COR-L47 (cell line): ENCODE data around the gene CASZ1.

Experiments
- DNase-seq: peaks from one replicate; lab custom pipeline; 2025; lab: John Stamatoyannopoulos, UW

CASZ1 gene

DNA sequence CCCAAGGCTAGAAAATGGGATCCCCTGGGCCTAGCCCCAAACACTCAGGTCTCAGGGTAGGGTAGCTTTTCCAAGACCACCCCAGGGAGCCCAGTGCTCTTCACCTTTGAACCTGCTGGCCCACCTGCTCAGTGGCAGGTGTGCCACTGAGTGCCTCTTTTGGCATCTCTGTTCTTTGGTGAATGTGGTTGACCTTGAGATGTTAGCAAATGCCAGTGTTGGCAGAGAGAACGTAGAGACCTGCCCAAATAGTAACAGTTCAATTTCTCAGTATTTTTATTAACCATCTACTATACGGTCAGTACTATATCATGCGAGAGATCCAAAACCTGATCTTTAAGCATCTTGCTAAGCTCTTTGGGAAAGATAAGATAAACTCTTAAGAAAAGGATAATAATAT lies 193.5 kb downstream of the CASZ1 start:
- no peak for DNase-seq

DNA sequence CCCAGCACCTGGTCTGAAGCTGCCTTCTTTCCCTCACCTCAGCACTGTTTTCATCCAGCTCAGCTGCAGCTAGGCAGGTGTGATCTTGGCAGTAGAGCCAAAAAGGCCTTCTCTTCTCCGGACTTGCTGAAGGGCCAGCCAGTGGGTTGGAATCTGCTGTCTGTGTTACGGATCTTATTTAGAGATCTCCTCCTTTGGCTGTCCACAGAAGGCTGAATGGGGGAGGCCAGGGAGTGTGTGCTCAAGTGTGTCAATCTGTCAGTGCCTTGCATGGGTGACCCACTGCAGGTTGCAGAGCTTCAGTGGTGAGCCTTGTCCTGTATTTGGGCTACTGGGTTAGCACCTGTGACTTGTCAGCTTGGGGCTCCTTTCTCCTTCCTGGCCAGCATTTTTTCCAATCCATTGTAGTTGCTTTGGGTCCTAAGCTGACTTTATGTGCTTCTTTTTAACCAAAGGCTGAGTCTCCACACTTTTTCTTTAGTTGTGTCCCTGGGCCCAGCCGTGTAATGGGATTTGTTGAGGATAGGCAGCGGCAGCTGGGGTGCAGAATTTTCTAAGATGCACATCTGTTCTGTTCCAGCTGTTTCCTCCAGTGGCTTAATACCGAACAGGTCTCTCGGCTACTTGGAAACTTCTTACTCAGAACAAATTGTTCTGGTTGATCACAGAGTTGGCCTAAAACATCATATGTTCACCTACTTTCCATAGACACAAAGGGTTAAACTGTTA lies 194.9 kb downstream of the CASZ1 start:
- no peak for DNase-seq

GRCh38 chr1:10599194-10599861 lies 197.1 kb downstream of the CASZ1 start:
- no peak for DNase-seq

DNA sequence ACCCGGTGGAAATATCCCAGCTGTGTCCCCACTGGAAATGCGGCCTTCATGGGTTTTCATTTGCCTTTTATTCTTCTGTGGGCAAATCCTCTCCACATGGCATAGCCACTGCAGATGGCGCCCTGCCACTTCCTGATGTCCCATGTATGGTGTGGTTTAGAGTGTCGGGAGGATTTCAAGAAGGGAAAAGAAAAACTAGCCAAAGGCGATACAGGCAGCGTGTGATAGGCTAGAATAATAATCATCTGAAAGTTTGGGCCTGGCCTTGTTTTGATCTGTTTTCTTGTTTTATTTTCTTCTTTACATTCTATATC lies 198.1 kb downstream of the CASZ1 start:
- DNase-seq, result peak; percentile 52

GRCh38 chr1:10597492-10598388 lies 198.7 kb downstream of the CASZ1 start:
- DNase-seq, result no peak

GRCh38 chr1:10596780-10597179 lies 199.7 kb downstream of the CASZ1 start:
- no peak for DNase-seq

DNA sequence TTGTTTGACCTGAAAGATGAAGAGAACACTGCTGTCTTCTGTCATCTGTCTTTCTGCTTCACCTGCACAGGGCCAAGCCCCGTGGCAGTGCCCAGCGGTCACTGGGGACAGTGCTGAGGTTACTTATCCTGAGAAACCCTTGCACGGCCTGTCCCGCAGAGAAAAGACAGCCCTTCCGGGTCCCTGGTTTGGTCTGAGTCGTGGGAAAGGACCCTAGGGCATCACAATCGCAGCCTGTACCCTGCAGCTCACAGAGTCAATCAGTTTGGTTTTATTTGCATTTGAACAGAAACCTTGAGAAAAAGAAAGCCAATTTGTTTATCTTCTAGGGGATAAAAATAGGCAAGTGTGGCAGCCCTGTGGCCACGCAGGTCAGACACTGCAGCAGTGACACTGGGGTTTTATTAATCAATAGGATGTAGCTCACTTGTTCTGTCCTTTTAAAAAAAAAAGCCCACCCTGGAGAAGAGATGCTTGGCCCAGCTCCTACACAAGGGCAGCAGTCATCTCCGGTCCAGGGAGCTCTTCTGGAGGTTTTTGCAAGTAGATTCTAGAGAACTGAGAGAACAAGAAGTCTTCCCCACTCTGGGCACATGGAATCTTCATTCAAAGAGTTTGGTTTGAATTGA lies 201.7 kb downstream of the CASZ1 start:
- no peak for DNase-seq

DNA sequence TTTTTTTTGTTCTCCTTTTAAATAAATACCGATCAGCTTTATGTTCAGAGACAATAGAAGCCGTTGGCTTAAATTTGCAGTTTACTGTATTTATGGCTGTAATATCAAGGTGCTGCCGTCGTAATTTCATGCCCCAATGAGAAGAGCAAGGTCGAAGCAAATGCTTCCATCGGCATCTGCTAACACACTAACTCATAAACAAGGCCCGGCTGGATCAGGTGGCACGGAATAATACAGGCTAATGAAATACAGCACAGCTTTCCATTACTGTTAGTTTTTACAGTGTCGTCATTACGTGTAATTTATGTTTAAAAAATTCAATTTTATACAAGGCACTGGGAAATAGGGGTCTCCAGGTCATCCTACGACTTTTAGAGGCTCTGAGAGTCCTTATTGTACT lies 202.7 kb downstream of the CASZ1 start:
- DNase-seq, result no peak

DNA sequence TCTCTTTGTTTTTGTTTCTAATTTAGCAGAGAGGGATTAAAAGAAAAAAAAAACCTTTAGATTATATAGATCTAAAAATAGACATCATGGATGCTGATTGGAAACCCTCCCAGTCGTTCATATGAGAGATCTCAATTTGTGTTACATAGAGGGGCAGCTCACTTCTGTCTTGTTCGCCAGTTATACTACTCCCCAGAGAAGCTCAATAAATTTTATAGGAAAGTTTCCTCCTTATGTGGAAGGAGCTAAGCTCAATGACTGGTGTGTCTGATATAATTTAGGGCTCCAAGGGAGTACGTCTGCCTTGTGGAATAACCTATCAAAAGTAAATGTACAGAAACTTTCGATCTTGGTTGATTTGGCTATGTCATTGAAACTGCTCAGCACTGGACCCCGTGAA lies 204.1 kb downstream of the CASZ1 start:
- DNase-seq, result no peak

DNA sequence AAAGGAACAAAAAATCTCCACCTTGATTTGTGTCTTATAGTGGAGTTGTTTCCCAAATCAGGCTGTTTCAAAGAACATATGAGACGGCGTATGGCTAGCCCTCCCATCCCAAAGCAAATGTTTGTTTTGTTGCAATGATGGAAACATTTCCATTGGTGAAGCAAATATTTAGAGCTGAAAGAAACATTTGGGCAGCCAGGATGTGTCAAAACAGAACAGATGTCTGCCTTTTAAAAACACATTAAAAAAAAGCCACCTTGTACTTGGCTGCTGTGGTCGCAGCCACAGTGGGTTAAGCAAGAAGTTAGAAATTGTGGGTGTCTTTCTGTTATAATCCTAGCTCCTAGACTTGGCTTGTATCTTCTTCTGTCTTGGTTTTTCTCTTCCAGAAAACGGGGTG lies 205.4 kb downstream of the CASZ1 start:
- no peak for DNase-seq

DNA sequence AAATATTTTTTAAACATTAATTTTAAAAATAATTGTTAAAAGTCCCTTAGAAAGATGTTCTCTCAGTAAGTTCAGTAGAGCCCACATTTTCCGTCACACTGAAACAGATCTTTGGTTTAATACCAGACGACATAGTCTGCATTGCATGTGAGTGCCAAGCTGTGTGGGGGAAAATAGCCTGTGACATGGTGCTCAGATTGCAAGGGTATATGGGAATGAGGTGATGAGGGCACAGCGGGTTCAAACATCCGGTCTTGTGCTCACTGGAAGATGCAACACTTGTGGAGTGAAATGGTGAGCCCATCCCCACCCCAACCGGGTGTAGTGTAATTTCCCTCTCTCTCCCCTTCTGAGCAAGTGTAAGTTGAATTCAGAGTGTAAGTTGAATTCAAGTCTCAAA lies 207.4 kb downstream of the CASZ1 start:
- no peak for DNase-seq

DNA sequence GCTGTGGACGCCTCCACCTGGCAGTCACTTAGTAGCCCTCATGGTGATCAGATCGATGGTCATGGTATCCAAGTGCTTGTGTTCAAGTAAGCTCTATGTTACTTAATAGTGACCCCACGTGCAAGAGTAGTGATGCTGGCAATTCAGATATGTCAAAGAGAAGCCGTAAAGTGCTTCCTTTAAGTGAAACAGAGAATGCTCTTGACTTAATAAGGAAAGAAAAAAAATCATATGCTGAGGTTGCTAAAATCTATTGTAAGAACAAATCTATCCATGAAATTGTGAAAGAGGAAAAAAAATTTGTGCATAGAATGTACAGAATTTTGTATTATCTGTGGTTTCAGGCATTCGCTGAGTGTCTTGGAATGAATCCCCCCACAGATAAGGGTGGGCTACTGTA lies 207.8 kb downstream of the CASZ1 start:
- DNase-seq, result no peak
